H9 (cell line): ENCODE data around the gene PJA2. TPM values are rescaled to one million over a fixed set of nuclear protein-coding genes. Genes with fewer than 3 reads are reported as not detected.

Source experiments
- DNase-seq: peaks from one replicate; pipeline ENCODE4 v3.0.0-alpha.2; 2017
- H2AFZ ChIP-seq: one replicate; pipeline ENCODE4 v1.6.1; 2013; ENCODE audit warnings: mild to moderate bottlenecking, low read length, control low read depth, moderate library complexity
- H2AK5ac ChIP-seq: 2 replicates; pipeline ENCODE4 v1.6.1; 2013; ENCODE audit warnings: low read length, control low read depth, mixed read lengths; ENCODE audit not compliant: insufficient read length
- H2BK120ac ChIP-seq: one replicate; pipeline ENCODE4 v1.6.1; 2013; ENCODE audit warnings: low read depth, mild to moderate bottlenecking, low read length, control low read depth, inconsistent platforms; ENCODE audit not compliant: poor library complexity, severe bottlenecking
- H2BK12ac ChIP-seq: 2 replicates; pipeline ENCODE4 v1.6.1; 2013; ENCODE audit warnings: low read length, control low read depth, mixed read lengths, low read depth; ENCODE audit not compliant: insufficient read length
- H2BK15ac ChIP-seq: 2 replicates; pipeline ENCODE4 v1.6.1; 2013; ENCODE audit warnings: low read depth, low read length, control low read depth
- H2BK20ac ChIP-seq: one replicate; pipeline ENCODE4 v1.6.1; 2013; ENCODE audit warnings: low read depth, mild to moderate bottlenecking, low read length, control low read depth, inconsistent platforms; ENCODE audit not compliant: poor library complexity, severe bottlenecking
- H2BK5ac ChIP-seq: 2 replicates; pipeline ENCODE4 v1.6.1; 2013; ENCODE audit warnings: low read length, control low read depth, mixed read lengths; ENCODE audit not compliant: insufficient read length
- H3K14ac ChIP-seq: 2 replicates; pipeline ENCODE4 v1.6.1; 2013; ENCODE audit warnings: low read length, control low read depth; ENCODE audit not compliant: insufficient read depth
- H3K18ac ChIP-seq: 2 replicates; pipeline ENCODE4 v1.6.1; 2013; ENCODE audit warnings: low read depth, mild to moderate bottlenecking, mixed read lengths, low read length, control low read depth; ENCODE audit not compliant: insufficient read length
- H3K23ac ChIP-seq: 2 replicates; pipeline ENCODE4 v1.6.1; 2013; ENCODE audit warnings: low read length, control low read depth, mixed read lengths, low read depth; ENCODE audit not compliant: insufficient read length
- H3K23me2 ChIP-seq: 2 replicates; pipeline ENCODE4 v1.6.1; 2013; ENCODE audit warnings: low read depth, mild to moderate bottlenecking, mixed read lengths, low read length, control low read depth; ENCODE audit not compliant: insufficient read length, poor library complexity, severe bottlenecking
- H3K27ac ChIP-seq: 2 replicates; pipeline ENCODE4 v1.5.1; 2013; ENCODE audit warnings: low read length, control low read depth, mixed read lengths, low read depth; ENCODE audit not compliant: insufficient read length
- H3K27me3 ChIP-seq: 2 replicates; pipeline ENCODE4 v1.6.1; 2013; ENCODE audit warnings: low read length, control low read depth, inconsistent platforms; ENCODE audit not compliant: insufficient read depth
- H3K4ac ChIP-seq: 2 replicates; pipeline ENCODE4 v1.6.1; 2013; ENCODE audit warnings: low read depth, mild to moderate bottlenecking, control low read depth, inconsistent platforms, low read length, moderate library complexity
- H3K4me1 ChIP-seq: 2 replicates; pipeline ENCODE4 v1.6.1; 2013; ENCODE audit warnings: low read length, control low read depth, inconsistent platforms; ENCODE audit not compliant: insufficient read depth
- H3K4me2 ChIP-seq: 2 replicates; pipeline ENCODE4 v1.6.1; 2013; ENCODE audit warnings: low read length, control low read depth, mixed read lengths; ENCODE audit not compliant: insufficient read length, insufficient read depth
- H3K56ac ChIP-seq: 2 replicates; pipeline ENCODE4 v1.6.1; 2013; ENCODE audit warnings: low read depth, mild to moderate bottlenecking, mixed read lengths, low read length, control low read depth; ENCODE audit not compliant: insufficient read length
- H3K79me1 ChIP-seq: 2 replicates; pipeline ENCODE4 v1.6.1; 2013; ENCODE audit warnings: low read depth, mild to moderate bottlenecking, moderate library complexity, low read length, control low read depth, inconsistent platforms; ENCODE audit not compliant: insufficient read depth, poor library complexity, severe bottlenecking
- H3K79me2 ChIP-seq: 2 replicates; pipeline ENCODE4 v1.6.1; 2013; ENCODE audit warnings: low read length, control low read depth, inconsistent platforms; ENCODE audit not compliant: insufficient read depth
- H3K9ac ChIP-seq: 2 replicates; pipeline ENCODE4 v1.6.1; 2013; ENCODE audit warnings: low read length, control low read depth, mixed read lengths; ENCODE audit not compliant: insufficient read length; ENCODE audit errors: extremely low read depth
- H3K9me3 ChIP-seq: one replicate; pipeline ENCODE4 v1.6.1; 2013; ENCODE audit warnings: low read depth, low read length, inconsistent platforms; ENCODE audit not compliant: control insufficient read depth
- H3T11ph ChIP-seq: one replicate; pipeline ENCODE4 v1.6.1; 2013; ENCODE audit warnings: mild to moderate bottlenecking, low read length, control low read depth, inconsistent platforms
- H4K20me1 ChIP-seq: one replicate; pipeline ENCODE4 v1.6.1; 2013; ENCODE audit not compliant: control insufficient read depth, insufficient read length, insufficient read depth
- H4K5ac ChIP-seq: 2 replicates; pipeline ENCODE4 v1.6.1; 2013; ENCODE audit warnings: low read depth, mild to moderate bottlenecking, mixed read lengths, low read length, control low read depth; ENCODE audit not compliant: insufficient read length
- H4K8ac ChIP-seq: replicated peaks from 2 replicates; pipeline ENCODE4 v1.6.1; 2013; ENCODE audit warnings: low read length, control low read depth, mixed read lengths, low read depth; ENCODE audit not compliant: insufficient read length
- H4K91ac ChIP-seq: 2 replicates; pipeline ENCODE4 v1.6.1; 2013; ENCODE audit warnings: low read depth, mild to moderate bottlenecking, moderate library complexity, mixed read lengths, low read length, control low read depth; ENCODE audit not compliant: insufficient read length
- H3K27ac Mint-ChIP-seq, 3 experiments: 2 replicates in 2 of 3; 3 replicates in 1 of 3; pipeline ENCODE4 v1.8.0; 2020 to 2021; ENCODE audit warnings: mixed read lengths in 3 of 3, mild to moderate bottlenecking in 1 of 3, moderate library complexity in 1 of 3
- H3K27me3 Mint-ChIP-seq: 2 replicates; pipeline ENCODE4 v1.8.0; 2021; ENCODE audit warnings: low read depth, mild to moderate bottlenecking, moderate library complexity, mixed read lengths
- H3K36me3 Mint-ChIP-seq, 3 experiments: 2 replicates in 2 of 3; 3 replicates in 1 of 3; pipeline ENCODE4 v1.8.0; 2020 to 2021; ENCODE audit warnings: low read depth in 3 of 3, mixed read lengths in 3 of 3; ENCODE audit not compliant: insufficient read depth in 1 of 3
- H3K4me1 Mint-ChIP-seq, 2 experiments: 2 replicates each; pipeline ENCODE4 v1.8.0; 2020; ENCODE audit warnings: mixed read lengths in 2 of 2
- H3K4me3 Mint-ChIP-seq, 2 experiments: 2 replicates in 1 of 2; 3 replicates in 1 of 2; pipeline ENCODE4 v1.8.0; 2020 to 2021; ENCODE audit warnings: mild to moderate bottlenecking in 2 of 2, mixed read lengths in 2 of 2, moderate library complexity in 1 of 2
- H3K9me3 Mint-ChIP-seq, 2 experiments: 2 replicates in 1 of 2; 3 replicates in 1 of 2; pipeline ENCODE4 v1.8.0; 2020; ENCODE audit warnings: mild to moderate bottlenecking in 2 of 2, mixed read lengths in 2 of 2, moderate library complexity in 1 of 2
- WGBS: extraction: QIAGEN DNeasy Blood & Tissue Kit; methylation state at CpG from one replicate; pipeline ENCODE4 v1.1.7; 2013; ENCODE audit warnings: missing lambda C conversion rate, low lambda C conversion rate, mixed read lengths; ENCODE audit not compliant: insufficient read length; ENCODE audit errors: extremely low coverage; 5-methylcytosine and 5-hydroxymethylcytosine counted together
- total RNA-seq: library from RNA; stranded (reverse); gene quantifications from 2 replicates; pipeline ENCODE4 v1.2.1, GENCODE V29; 2021
- TF ChIP-seq, protein P1 (sequence below): fragments of 200-600 bp; sonication (generic); conservative IDR thresholded peaks from 3 replicates; pipeline ENCODE4 v1.8.0; 2021; ENCODE audit warnings: antibody characterized with exemption, mild to moderate bottlenecking

The PJA2 gene
- total RNA-seq, 1 experiment from 2014 or later, result 41.5 TPM

- Mint-ChIP-seq H3K36me3 (peaks cover 0 to 5% (median 3%) of the 10 kb centered on the region in 3 experiments; a peak in 4 of 7 replicates), H3K9me3 (peaks cover 0 to 2% of the 10 kb centered on the region in 2 experiments; a peak in 1 of 5 replicates), H3K4me1 (peaks cover 38 to 43% of the 10 kb centered on the region in 2 experiments), H3K4me3 (no peak overlapping the region), H3K27me3 (no peaks in the 10 kb centered on the region), H3K27ac (0 out of 7 replicates have a peak overlapping the region, but pooled peaks of 1 of the 3 experiments have one; percentile 40)
- no CpG with 5 or more reads among the region's 6 CpGs for WGBS
- H3K79me2 ChIP-seq, result peaks cover 23% of the 10 kb centered on the region; the same call in 1 of the 2 replicates
- no peak overlapping the region for H2BK15ac ChIP-seq
- H3K27ac ChIP-seq, result no peak overlapping the region
- no peak overlapping the region for H3K4ac ChIP-seq
- no peak overlapping the region for H4K5ac ChIP-seq
- no peak overlapping the region for H2AFZ ChIP-seq
- H3K9ac ChIP-seq, result no peak overlapping the region
- no peaks in the 10 kb centered on the region for H3K27me3 ChIP-seq
- no peak for DNase-seq
- no peak overlapping the region for H2BK20ac ChIP-seq
- H4K91ac ChIP-seq, result no peak overlapping the region
- H3K18ac ChIP-seq, result no peak overlapping the region
- H3T11ph ChIP-seq, result no peak overlapping the region
- H2BK120ac ChIP-seq, result no peak overlapping the region
- TF ChIP-seq, protein P1, sequence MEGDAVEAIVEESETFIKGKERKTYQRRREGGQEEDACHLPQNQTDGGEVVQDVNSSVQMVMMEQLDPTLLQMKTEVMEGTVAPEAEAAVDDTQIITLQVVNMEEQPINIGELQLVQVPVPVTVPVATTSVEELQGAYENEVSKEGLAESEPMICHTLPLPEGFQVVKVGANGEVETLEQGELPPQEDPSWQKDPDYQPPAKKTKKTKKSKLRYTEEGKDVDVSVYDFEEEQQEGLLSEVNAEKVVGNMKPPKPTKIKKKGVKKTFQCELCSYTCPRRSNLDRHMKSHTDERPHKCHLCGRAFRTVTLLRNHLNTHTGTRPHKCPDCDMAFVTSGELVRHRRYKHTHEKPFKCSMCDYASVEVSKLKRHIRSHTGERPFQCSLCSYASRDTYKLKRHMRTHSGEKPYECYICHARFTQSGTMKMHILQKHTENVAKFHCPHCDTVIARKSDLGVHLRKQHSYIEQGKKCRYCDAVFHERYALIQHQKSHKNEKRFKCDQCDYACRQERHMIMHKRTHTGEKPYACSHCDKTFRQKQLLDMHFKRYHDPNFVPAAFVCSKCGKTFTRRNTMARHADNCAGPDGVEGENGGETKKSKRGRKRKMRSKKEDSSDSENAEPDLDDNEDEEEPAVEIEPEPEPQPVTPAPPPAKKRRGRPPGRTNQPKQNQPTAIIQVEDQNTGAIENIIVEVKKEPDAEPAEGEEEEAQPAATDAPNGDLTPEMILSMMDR, result no peak
- no peaks in the 10 kb centered on the region for H3K23me2 ChIP-seq
- H3K4me1 ChIP-seq, result no peaks in the 10 kb centered on the region
- no peak overlapping the region for H2BK12ac ChIP-seq
- peaks cover 3% of the 10 kb centered on the region for H3K79me1 ChIP-seq
- H3K14ac ChIP-seq, result no peak overlapping the region
- no peak overlapping the region for H3K23ac ChIP-seq
- no peak overlapping the region for H4K8ac ChIP-seq
- no peaks in the 10 kb centered on the region for H4K20me1 ChIP-seq
- no peak overlapping the region for H2AK5ac ChIP-seq
- H3K9me3 ChIP-seq, result no peaks in the 10 kb centered on the region
- H3K4me2 ChIP-seq, result no peak overlapping the region
- H3K56ac ChIP-seq, result no peak overlapping the region
- no peak overlapping the region for H2BK5ac ChIP-seq
These were observed 5.3 kb downstream of the PJA2 start for GRCh38 chr5:109404428-109404960.
